A549 (cell line): ENCODE measurements around the gene SLC66A2. TPM values are rescaled to one million over a fixed set of nuclear protein-coding genes. Genes with fewer than 3 reads are reported as not detected.

Experiments used
- ATAC-seq, 2 experiments: fragments of 200-7000 bp in 1 of 2; fragments of >200 bp in 1 of 2; cut with Nextera tagmentation in 1 of 2; cut with Tn5 transposase in 1 of 2; 3 replicates each; pipeline versions ENCODE4 v1.8.0 to v1.9.1; 2018 to 2020; ENCODE audit warnings: mild to moderate bottlenecking in 1 of 2, moderate library complexity in 1 of 2
- CTCF ChIA-PET: fragments of 300-600 bp; sonication (Branson Sonifier 250); formaldehyde crosslinking; extraction: SDS; loops from one replicate; lab custom pipeline; 2021; ENCODE audit warnings: antibody characterized with exemption, inconsistent platforms; lab: Yijun Ruan, JAX
- POLR2A ChIA-PET: fragments of 350-600 bp; formaldehyde crosslinking; extraction: SDS; loops from one replicate; lab custom pipeline; 2021; ENCODE audit warnings: antibody characterized with exemption, inconsistent platforms; lab: Yijun Ruan, JAX
- DNase-seq, 2 experiments: peaks; one replicate each; pipeline versions ENCODE4 v3.0.0 to v3.0.0-alpha.2; 2011 to 2016; ENCODE audit warnings: low read depth in 1 of 2, low spot score in 1 of 2
- FAIRE-seq: peaks from 2 replicates; lab custom pipeline; 2011; peaks lifted over from hg19 to GRCh38; lab: Jason Lieb, UNC
- H3K27ac ChIP-seq, 2 experiments: fragments of >200 bp; sonication (Bioruptor Twin); formaldehyde crosslinking; 3 replicates each; pipeline ENCODE4 v1.5.1; 2016 to 2017
- H3K4me1 ChIP-seq: fragments of >200 bp; sonication (Bioruptor Twin); formaldehyde crosslinking; 3 replicates; pipeline ENCODE4 v1.6.1; 2016
- H3K4me2 ChIP-seq: fragments of >200 bp; sonication (Bioruptor Twin); formaldehyde crosslinking; 3 replicates; pipeline ENCODE4 v1.6.1; 2016
- H3K4me3 ChIP-seq: fragments of >200 bp; sonication (Bioruptor Twin); formaldehyde crosslinking; 3 replicates; pipeline ENCODE4 v1.5.1; 2016
- H3K9me3 ChIP-seq: fragments of >200 bp; sonication (Bioruptor Twin); formaldehyde crosslinking; 3 replicates; pipeline ENCODE4 v1.6.1; 2016
- CBX8 ChIP-seq: fragments of 200-600 bp; sonication (generic); IDR thresholded peaks from 2 replicates; pipeline ENCODE4 v1.6.1; 2016
- CHD2 ChIP-seq: fragments of 150-350 bp; IDR thresholded peaks from 2 replicates; pipeline ENCODE4 v1.6.1; 2014; ENCODE audit warnings: low read length; ENCODE audit not compliant: partially characterized antibody
- EHF ChIP-seq: fragments of 250-450 bp; sonication (Bioruptor Pico); IDR thresholded peaks from 2 replicates; pipeline ENCODE4 v1.5.0; 2020; ENCODE audit warnings: mild to moderate bottlenecking
- EHMT2 ChIP-seq: fragments of 200-600 bp; sonication (generic); IDR thresholded peaks from 2 replicates; pipeline ENCODE4 v1.6.1; 2016; ENCODE audit warnings: antibody characterized with exemption, low read depth, mild to moderate bottlenecking, moderate library complexity
- EP300 ChIP-seq, 2 experiments: fragments of >200 bp; sonication (Bioruptor Twin); formaldehyde crosslinking; IDR thresholded peaks; 2 replicates in 1 of 2; 3 replicates in 1 of 2; pipeline ENCODE4 v1.6.1; 2016 to 2017
- HDAC2 ChIP-seq: fragments of 200-600 bp; sonication (generic); IDR thresholded peaks from 2 replicates; pipeline ENCODE4 v1.6.1; 2016
- HOXA7 ChIP-seq: fragments of 250-450 bp; sonication (Bioruptor Pico); IDR thresholded peaks from 2 replicates; pipeline ENCODE4 v1.5.0; 2020; ENCODE audit warnings: mild to moderate bottlenecking, moderate library complexity
- HOXB5 ChIP-seq: fragments of 250-450 bp; sonication (Bioruptor Pico); IDR thresholded peaks from 2 replicates; pipeline ENCODE4 v1.5.0; 2020; ENCODE audit warnings: mild to moderate bottlenecking, moderate library complexity
- JUN ChIP-seq, 2 experiments: fragments of >200 bp; sonication (Bioruptor Twin); formaldehyde crosslinking; IDR thresholded peaks; 2 replicates in 1 of 2; 3 replicates in 1 of 2; pipeline ENCODE4 v1.6.1; 2016 to 2017
- KDM5A ChIP-seq: fragments of 200-600 bp; sonication (generic); IDR thresholded peaks from 2 replicates; pipeline ENCODE4 v1.6.1; 2016; ENCODE audit warnings: antibody characterized with exemption, mild to moderate bottlenecking
- MAZ ChIP-seq: fragments of 150-350 bp; IDR thresholded peaks from 2 replicates; pipeline ENCODE4 v1.6.1; 2014; ENCODE audit warnings: antibody characterized with exemption, low read depth, low read length, borderline replicate concordance
- NFE2L2 ChIP-seq: fragments of 150-350 bp; conservative IDR thresholded peaks from 2 replicates; pipeline ENCODE4 v1.6.1; 2014; ENCODE audit warnings: low read length
- NPAS2 ChIP-seq: fragments of 250-450 bp; sonication (Bioruptor Pico); IDR thresholded peaks from 2 replicates; pipeline ENCODE4 v1.8.0; 2022; ENCODE audit warnings: mild to moderate bottlenecking, moderate library complexity, borderline replicate concordance
- RAD21 ChIP-seq, 2 experiments: fragments of >200 bp in 1 of 2; sonication (Bioruptor Twin) in 1 of 2; formaldehyde crosslinking in 1 of 2; IDR thresholded peaks in 1 of 2; conservative IDR thresholded peaks in 1 of 2; 2 replicates in 1 of 2; 3 replicates in 1 of 2; pipeline ENCODE4 v1.6.1; 2012 to 2018; ENCODE audit warnings: inconsistent platforms in 1 of 2
- SMC3 ChIP-seq: fragments of >200 bp; sonication (Bioruptor Twin); formaldehyde crosslinking; IDR thresholded peaks from 3 replicates; pipeline ENCODE4 v1.6.1; 2018; ENCODE audit warnings: inconsistent platforms
- TP53 ChIP-seq: fragments of 250-450 bp; sonication (Bioruptor Pico); IDR thresholded peaks from 2 replicates; pipeline ENCODE4 v1.5.0; 2021; ENCODE audit warnings: mild to moderate bottlenecking, moderate library complexity
- ZC3H11A ChIP-seq: fragments of 450-650 bp; IDR thresholded peaks from 2 replicates; pipeline ENCODE4 v1.6.1; 2014; ENCODE audit warnings: antibody characterized with exemption, mild to moderate bottlenecking
- ZFP36 ChIP-seq: fragments of 450-650 bp; IDR thresholded peaks from 2 replicates; pipeline ENCODE4 v1.6.1; 2014; ENCODE audit warnings: borderline replicate concordance; ENCODE audit not compliant: partially characterized antibody
- ZNF302 ChIP-seq: fragments of 250-450 bp; sonication (Bioruptor Pico); IDR thresholded peaks from 2 replicates; pipeline ENCODE4 v1.9.0; 2021; ENCODE audit warnings: inconsistent platforms, mild to moderate bottlenecking, moderate library complexity
- ZSCAN20 ChIP-seq: fragments of 250-450 bp; sonication (Bioruptor Pico); IDR thresholded peaks from 2 replicates; pipeline ENCODE4 v1.8.0; 2022; ENCODE audit warnings: mild to moderate bottlenecking, moderate library complexity
- WGBS: methylation state at CpG from one replicate; pipeline ENCODE4 v1.1.6; 2017; ENCODE audit errors: missing lambda C conversion rate; 5-methylcytosine and 5-hydroxymethylcytosine counted together
- polyA plus RNA-seq, 4 experiments: library from polyadenylated mRNA; depleted of rRNA in 3 of 4; stranded (reverse); fragments of >200 nt; fragmentation: RNase III in 1 of 4; extraction: RNeasy Plus Mini Kit Qiagen cat#74134 plus additional on column Dnase treatment in 1 of 4; gene quantifications; 2 replicates in 3 of 4; 3 replicates in 1 of 4; pipeline ENCODE4 v1.2.3, GENCODE V29; 2011 to 2017
- TF ChIP-seq, protein P1 (sequence below): fragments of 250-450 bp; sonication (Bioruptor Pico); IDR thresholded peaks from 2 replicates; pipeline ENCODE4 v1.5.0; 2021; ENCODE audit warnings: mild to moderate bottlenecking, moderate library complexity, borderline replicate concordance
- TF ChIP-seq, protein P2 (sequence below): fragments of 150-350 bp; IDR thresholded peaks from 2 replicates; pipeline ENCODE4 v1.6.1; 2014; ENCODE audit warnings: low read depth, mild to moderate bottlenecking, low read length
- TF ChIP-seq, protein P3 (sequence below): IDR thresholded peaks from 2 replicates; pipeline ENCODE4 v1.6.1; 2012
- TF ChIP-seq, protein P4 (sequence below): fragments of >200 bp; sonication (Bioruptor Twin); formaldehyde crosslinking; IDR thresholded peaks from 3 replicates; pipeline ENCODE4 v1.6.1; 2016
- TF ChIP-seq, protein P5 (sequence below): fragments of 450-650 bp; IDR thresholded peaks from 2 replicates; pipeline ENCODE4 v1.6.1; 2014; ENCODE audit warnings: antibody characterized with exemption

Gene SLC66A2
- polyA plus RNA-seq, 2 of the 4 experiments (the other 2 are of a cell fraction): 4.8 to 11.5 TPM

DNA sequence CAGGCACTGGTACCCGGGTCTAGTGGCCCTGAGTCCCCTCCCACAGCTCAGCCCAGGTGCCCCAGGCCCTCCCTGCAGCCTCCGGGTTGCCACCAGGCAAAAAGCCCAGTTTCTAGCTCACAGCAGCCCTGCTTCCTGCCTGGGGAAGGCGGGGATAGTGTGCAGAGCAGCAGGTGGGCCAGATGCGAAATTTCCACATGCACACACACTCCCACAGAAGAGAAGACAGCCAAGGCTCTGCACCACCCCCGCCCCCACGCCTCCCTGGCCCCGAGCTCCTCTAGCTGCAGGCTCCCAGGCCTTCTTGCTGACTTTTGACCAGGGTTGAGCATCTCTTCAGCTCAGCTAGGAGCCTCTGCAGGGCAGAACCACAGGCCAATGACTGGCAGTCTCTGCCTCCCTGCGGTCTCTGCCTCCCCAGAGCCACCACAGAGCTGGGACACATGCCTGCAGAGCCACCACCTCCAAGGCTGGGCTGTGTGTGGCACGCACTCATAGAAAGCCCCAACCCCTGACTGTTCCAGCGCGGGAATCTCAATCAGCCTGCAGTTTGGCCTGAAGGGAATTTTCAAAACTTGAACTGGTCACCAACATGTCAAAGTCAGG lies 7.2 kb downstream of the SLC66A2 start:
- no peak for FAIRE-seq
- H3K4me1 ChIP-seq: no peaks in the 10 kb centered on the region
- WGBS: 71% methylated on average over 5 of the region's 11 CpGs
- POLR2A ChIA-PET: no interaction called here
- H3K4me3 ChIP-seq: no peak overlapping the region
- no peaks in the 10 kb centered on the region for H3K9me3 ChIP-seq
- H3K4me2 ChIP-seq: no peak overlapping the region
- ATAC-seq: no peak; a peak in 1 of 6 replicates
- CTCF ChIA-PET: no interaction called here
- no peak overlapping the region for H3K27ac ChIP-seq
- no peak for DNase-seq
- TF ChIP-seq NFE2L2 (no peak), EHF (CRISPR knock-in tag) (no peak), SMC3 (no peak), ZSCAN20 (CRISPR knock-in tag) (no peak), HDAC2 (no peak)
- TF ChIP-seq, protein P1, sequence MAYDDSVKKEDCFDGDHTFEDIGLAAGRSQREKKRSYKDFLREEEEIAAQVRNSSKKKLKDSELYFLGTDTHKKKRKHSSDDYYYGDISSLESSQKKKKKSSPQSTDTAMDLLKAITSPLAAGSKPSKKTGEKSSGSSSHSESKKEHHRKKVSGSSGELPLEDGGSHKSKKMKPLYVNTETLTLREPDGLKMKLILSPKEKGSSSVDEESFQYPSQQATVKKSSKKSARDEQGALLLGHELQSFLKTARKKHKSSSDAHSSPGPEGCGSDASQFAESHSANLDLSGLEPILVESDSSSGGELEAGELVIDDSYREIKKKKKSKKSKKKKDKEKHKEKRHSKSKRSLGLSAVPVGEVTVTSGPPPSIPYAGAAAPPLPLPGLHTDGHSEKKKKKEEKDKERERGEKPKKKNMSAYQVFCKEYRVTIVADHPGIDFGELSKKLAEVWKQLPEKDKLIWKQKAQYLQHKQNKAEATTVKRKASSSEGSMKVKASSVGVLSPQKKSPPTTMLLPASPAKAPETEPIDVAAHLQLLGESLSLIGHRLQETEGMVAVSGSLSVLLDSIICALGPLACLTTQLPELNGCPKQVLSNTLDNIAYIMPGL (CRISPR knock-in tag): no peak

DNA sequence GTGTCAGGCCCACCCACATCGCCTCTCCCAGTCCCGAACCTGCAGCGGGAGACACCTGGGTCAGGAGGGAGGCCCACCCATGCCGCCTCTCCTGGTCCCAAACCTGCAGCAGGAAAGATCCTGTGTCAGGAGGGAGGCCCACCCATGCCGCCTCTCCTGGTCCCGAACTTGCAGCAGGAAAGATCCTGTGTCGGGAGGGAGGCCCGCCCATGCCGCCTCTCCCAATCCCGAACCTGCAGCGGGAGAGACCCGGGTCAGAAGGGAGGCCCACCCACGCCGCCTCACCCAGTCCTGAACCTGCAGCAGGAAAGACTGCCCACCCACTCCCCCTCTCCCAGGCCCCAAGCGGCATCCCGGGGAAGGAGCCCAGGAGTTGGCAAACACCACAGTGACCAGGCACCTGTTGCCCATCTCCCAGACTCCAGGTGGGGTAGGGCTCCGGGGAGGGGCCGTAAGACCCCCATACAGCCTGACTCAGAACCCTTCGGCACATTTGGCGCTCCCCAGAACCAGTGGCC lies 7.8 kb downstream of the SLC66A2 start:
- no peak for TF ChIP-seq RAD21 (conservative IDR thresholded peaks at IDR 0.05 in 1 of 2, IDR thresholded peaks at IDR 0.05 in 1 of 2)
- POLR2A ChIA-PET: no interaction called here
- no peak for DNase-seq
- CTCF ChIA-PET: no interaction called here
- no peak for ATAC-seq
- 93% methylated on average over 5 of the region's 20 CpGs for WGBS
- Histone ChIP-seq H3K4me1 (no peaks in the 10 kb centered on the region), H3K27ac (no peak overlapping the region), H3K4me2 (no peak overlapping the region), H3K4me3 (no peak overlapping the region), H3K9me3 (no peaks in the 10 kb centered on the region)
- no peak for FAIRE-seq

DNA sequence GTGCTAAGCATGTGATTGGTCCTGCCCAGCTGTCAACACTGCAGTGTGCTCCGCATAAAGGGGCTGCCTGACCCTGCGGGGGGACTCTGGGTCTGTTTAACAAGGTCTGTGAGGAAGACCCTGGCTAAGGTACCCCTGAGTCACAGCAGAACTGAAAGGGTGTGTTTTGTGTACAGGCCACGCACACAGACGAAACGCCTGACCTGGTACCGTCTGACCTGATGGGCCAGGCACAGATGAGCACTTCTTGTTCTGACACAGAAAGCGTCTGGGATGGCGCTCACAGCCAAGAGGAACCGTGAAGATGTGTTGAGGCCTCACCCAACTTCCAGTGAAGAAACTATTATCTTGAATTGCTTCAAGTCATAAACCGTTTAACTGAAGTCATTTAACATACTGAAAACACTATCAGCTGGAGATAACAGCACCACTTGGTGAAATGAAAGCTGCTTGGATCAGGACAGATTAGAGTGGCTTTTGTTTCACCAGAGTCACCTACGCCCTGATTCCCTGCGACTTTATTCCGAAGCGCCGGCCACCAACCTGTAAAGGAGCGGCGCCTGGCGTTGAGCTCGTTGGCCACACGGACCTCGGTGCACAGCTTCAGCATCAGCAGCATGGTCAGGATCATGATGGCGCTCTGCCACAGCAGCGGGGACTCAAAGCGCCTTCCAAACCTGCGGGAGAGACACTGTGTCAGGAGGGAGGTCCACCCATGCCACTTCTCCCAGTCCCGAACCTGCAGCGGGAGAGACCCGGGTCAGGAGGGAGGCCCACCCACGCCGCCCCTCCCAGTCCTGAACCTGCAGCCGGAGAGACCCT lies 8.5 kb downstream of the SLC66A2 start:
- CTCF ChIA-PET: no interaction called here
- no peak for DNase-seq
- H3K27ac ChIP-seq: no peak overlapping the region

More for the DNA sequence above, 8.5 kb downstream of the SLC66A2 start:
- FAIRE-seq: no peak
- ATAC-seq: no peak
- 96% methylated on average over 15 of the region's 31 CpGs for WGBS
- POLR2A ChIA-PET: no interaction called here
- no peak overlapping the region for H3K4me3 ChIP-seq
- TF ChIP-seq TP53 (no peak), EP300 (IDR thresholded peaks at IDR 0.05) (no peak), EHF (CRISPR knock-in tag) (no peak), HOXA7 (CRISPR knock-in tag) (no peak), ZFP36 (no peak), JUN (IDR thresholded peaks at IDR 0.05) (no peak), MAZ (no peak), EHMT2 (no peak), HOXB5 (CRISPR knock-in tag) (no peak), ZSCAN20 (CRISPR knock-in tag) (no peak), ZC3H11A (no peak), CBX8 (no peak), CHD2 (no peak), ZNF302 (CRISPR knock-in tag) (no peak), KDM5A (no peak), NPAS2 (CRISPR knock-in tag) (no peak)
- TF ChIP-seq, protein P2, sequence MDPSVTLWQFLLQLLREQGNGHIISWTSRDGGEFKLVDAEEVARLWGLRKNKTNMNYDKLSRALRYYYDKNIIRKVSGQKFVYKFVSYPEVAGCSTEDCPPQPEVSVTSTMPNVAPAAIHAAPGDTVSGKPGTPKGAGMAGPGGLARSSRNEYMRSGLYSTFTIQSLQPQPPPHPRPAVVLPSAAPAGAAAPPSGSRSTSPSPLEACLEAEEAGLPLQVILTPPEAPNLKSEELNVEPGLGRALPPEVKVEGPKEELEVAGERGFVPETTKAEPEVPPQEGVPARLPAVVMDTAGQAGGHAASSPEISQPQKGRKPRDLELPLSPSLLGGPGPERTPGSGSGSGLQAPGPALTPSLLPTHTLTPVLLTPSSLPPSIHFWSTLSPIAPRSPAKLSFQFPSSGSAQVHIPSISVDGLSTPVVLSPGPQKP: no peak
- TF ChIP-seq, protein P3, sequence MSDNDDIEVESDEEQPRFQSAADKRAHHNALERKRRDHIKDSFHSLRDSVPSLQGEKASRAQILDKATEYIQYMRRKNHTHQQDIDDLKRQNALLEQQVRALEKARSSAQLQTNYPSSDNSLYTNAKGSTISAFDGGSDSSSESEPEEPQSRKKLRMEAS: no peak
- TF ChIP-seq, protein P4, sequence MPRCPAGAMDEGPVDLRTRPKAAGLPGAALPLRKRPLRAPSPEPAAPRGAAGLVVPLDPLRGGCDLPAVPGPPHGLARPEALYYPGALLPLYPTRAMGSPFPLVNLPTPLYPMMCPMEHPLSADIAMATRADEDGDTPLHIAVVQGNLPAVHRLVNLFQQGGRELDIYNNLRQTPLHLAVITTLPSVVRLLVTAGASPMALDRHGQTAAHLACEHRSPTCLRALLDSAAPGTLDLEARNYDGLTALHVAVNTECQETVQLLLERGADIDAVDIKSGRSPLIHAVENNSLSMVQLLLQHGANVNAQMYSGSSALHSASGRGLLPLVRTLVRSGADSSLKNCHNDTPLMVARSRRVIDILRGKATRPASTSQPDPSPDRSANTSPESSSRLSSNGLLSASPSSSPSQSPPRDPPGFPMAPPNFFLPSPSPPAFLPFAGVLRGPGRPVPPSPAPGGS: no peak
- TF ChIP-seq, protein P5, sequence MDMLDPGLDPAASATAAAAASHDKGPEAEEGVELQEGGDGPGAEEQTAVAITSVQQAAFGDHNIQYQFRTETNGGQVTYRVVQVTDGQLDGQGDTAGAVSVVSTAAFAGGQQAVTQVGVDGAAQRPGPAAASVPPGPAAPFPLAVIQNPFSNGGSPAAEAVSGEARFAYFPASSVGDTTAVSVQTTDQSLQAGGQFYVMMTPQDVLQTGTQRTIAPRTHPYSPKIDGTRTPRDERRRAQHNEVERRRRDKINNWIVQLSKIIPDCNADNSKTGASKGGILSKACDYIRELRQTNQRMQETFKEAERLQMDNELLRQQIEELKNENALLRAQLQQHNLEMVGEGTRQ: no peak
- H3K9me3 ChIP-seq: no peaks in the 10 kb centered on the region
- no peak overlapping the region for H3K4me2 ChIP-seq
- H3K4me1 ChIP-seq: no peaks in the 10 kb centered on the region
